K562 (cell line): ENCODE measurements around the gene RBM18.

Experiments used
- HDAC2 ChIP-seq: fragments of 450-650 bp; IDR thresholded peaks from 2 replicates; pipeline ENCODE4 v1.6.1; 2016; ENCODE audit warnings: mild to moderate bottlenecking
- KLF13 ChIP-seq: fragments of 450-650 bp; IDR thresholded peaks from 2 replicates; pipeline ENCODE4 v1.6.1; 2016; ENCODE audit warnings: missing genetic modification characterization, low read depth, mild to moderate bottlenecking, missing compliant biosample characterization, moderate library complexity, borderline replicate concordance

GRCh38 chr9:122217640-122218039 lies 47.0 kb downstream of the RBM18 start:
- TF ChIP-seq HDAC2, result no peak
- no peak for TF ChIP-seq KLF13
